ENCODE results near the gene ARFGEF3.
"Not testable (repeated sequence)": the region's sequence is repeated elsewhere in the genome, so short reads cannot be mapped to it uniquely, and the experiment has no call there.

Gene ARFGEF3

GRCh38 chr6:138357928-138358327, 196.2 kb downstream of the ARFGEF3 start:
- DNase-seq (ENCODE audit: low spot score): no peak

- DNase-seq (ENCODE audit: low spot score): not testable (repeated sequence)
Observed at GRCh38 chr6:138368684-138369083, 206.9 kb downstream of the ARFGEF3 start.

DNA sequence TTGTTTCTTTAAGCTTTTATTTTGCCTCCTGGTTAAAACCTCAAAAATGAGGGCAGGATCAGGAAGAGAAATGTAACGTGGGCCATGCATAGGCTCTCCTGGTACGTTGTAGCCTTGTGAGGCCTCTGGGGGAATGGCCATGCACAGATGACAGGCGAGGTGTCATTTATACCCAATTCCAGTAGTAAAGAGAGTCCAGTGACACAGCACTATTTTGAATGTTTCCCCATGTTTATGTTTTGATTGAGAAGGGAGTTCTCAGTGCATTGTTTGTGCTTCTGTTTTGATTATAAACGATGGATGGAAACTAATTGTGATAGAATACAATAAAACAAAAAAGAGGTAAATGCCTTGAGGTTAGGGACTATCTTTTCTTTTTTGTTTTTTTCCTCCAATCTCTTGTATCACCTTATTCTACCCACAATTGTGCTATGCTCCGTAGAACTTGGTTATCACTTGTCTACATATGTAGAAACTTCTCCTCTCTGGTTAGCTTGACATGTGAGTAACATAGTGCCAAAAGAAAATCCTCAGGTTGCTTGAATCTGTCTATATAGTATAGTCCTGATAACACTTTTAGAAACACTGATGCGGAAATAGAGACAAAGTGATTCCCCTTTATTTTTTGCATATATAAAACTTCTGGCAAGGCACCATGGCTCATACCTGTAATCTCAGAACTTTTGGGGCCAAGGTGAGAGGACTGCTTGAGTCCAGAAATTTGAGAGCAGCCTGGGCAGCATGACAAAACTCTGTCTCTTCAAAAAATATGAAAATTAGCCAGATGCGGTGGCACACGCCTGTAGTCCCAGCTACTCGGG, 209.1 kb downstream of the ARFGEF3 start:
- DNase-seq (ENCODE audit: low spot score): no peak

- no peak for DNase-seq (ENCODE audit: low spot score)
Observed at GRCh38 chr6:138371452-138371711, 209.6 kb downstream of the ARFGEF3 start.

GRCh38 chr6:138371720-138372119, 210.0 kb downstream of the ARFGEF3 start:
- DNase-seq (ENCODE audit: low spot score): no peak

DNA sequence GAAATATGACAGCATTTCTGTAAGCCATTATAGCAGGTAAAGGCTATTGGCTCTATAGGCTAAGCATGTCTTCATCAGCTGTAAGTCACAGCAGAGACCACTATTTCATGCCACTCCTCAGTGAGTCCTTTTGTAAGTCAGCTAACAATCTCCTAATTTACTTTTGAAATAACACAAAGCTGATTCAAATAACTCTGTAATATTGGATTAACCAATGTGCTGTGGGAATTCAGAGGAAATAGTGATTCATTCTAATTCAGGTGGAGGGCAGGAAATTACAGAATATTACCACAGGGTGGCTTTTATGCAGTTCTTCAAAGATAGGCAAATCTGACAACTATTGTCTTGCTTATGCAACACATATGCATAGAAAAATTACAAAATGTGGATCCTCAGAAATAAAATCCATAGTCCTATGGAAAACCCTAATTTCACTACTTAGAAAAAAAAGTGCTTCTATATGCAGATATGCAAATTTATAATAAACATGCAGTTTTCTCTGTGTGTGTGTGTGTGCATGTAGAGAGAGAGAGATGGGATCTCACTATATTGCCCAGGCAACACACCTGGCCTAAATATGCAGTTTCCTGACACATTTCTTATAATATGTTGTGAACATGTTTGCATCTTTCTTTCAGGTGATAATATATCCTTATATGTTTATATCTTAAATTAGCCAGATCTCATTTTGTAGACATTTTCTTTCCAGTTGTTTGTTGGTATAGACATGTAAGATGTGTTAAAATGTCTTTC, 211.1 kb downstream of the ARFGEF3 start:
- DNase-seq (ENCODE audit: low spot score): peak; percentile 13

DNA sequence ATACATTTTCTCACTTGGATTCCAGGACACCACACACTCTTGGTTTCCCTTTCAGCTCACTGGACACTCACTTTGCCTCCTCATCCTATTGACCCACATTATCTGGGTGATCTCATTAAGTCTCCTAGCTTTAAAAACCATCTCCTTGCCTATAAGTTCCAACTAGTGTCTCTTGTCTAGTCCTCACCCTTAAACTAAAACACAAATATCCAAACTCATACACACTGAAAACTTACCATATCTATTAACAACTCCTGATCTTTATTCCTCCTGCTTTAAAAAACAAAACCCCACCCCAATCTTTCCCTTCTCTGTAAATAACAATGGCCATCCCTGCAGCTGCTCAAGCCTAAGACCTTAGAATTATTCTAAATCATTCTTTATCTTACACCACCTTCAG, 212.5 kb downstream of the ARFGEF3 start:
- no peak for DNase-seq (ENCODE audit: low spot score)

- no peak for DNase-seq (ENCODE audit: low spot score)
Observed at GRCh38 chr6:138374815-138375214, 213.1 kb downstream of the ARFGEF3 start.

DNA sequence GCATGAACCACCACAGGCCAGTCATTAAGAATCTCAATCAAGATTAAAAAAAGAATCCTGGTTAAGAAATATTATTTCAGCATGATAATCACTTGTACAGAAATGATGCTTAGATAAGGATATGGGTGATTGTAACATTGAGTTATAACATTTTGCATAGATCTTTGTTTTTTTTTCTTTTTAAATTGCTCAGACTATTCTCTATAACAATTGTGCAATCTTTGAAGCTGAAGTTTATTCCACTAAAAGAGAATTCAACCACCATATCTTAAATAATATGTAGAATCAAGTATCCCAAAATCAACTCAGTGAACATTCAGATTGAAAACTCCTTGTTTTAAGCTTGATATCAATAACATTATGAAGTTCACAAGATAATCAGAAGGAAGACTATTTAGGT, 215.3 kb downstream of the ARFGEF3 start:
- no peak for DNase-seq (ENCODE audit: low spot score)

DNA sequence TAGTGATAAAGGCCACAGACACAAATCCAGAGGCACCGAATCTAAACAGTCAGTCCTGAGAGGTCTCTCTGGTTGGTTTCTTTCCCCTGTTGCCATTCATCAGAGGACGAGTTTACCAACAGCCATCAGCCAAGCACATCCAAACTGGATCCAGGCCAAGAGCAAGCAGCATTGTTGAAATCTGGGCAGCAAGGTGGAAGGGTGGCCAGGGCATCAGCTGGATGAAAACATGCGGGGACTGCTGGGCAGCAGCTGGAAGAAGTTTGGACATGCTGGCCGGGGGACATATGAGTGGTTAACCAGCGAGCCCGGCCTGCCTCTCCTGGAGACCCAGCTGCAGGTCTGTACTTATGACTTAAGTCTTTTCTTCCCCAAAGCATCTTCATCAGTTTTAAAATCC, 216.1 kb downstream of the ARFGEF3 start, which contains the start of gene SMIM28:
Gene SMIM28 (plus strand): TSS at position 62 of the 400 bp plus-strand sequence. CDS start 168 bp downstream, at position 230.
- DNase-seq (ENCODE audit: low spot score): no peak

GRCh38 chr6:138378463-138378862, 216.7 kb downstream of the ARFGEF3 start:
- no peak for DNase-seq (ENCODE audit: low spot score)

- no peak for DNase-seq (ENCODE audit: low spot score)
Observed at GRCh38 chr6:138382498-138383265, 220.9 kb downstream of the ARFGEF3 start.

GRCh38 chr6:138383776-138384175, 222.0 kb downstream of the ARFGEF3 start:
- DNase-seq (ENCODE audit: low spot score): no peak

DNA sequence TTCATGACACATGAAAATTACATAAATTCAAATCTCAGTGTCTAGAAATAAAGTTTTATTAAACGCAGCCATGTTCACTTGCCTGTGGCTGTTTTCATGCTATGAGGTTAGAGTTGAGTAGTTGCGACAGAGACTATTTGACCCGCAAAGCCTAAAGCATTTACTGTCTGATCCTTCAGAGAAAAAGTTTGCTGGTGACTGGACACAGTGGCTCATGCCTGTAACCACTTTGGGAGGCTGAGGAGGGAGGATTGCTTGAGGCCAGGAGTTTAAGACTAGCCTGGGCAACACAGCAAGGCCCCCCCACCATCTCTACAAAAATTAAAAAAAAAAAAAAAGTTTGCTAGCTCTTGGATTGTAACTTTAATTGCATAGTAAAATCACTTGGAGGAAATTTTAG, 225.2 kb downstream of the ARFGEF3 start:
- no peak for DNase-seq (ENCODE audit: low spot score)

GRCh38 chr6:138387577-138388368, 226.0 kb downstream of the ARFGEF3 start:
- DNase-seq (ENCODE audit: low spot score): no peak

GRCh38 chr6:138389551-138389950, 227.8 kb downstream of the ARFGEF3 start:
- no peak for DNase-seq (ENCODE audit: low spot score)
